SIG-M5 treated with dmso at 0.1 percent for 504 hours (cell line): ENCODE results near the gene ROBO4.
A peak's percentile ranks its signal among the peaks of the same experiment; 100 is the strongest.

Source experiments
- DNase-seq: peaks from one replicate; lab custom pipeline; 2025; ENCODE audit not compliant: unreplicated experiment; lab: John Stamatoyannopoulos, UW

ROBO4 gene

GRCh38 chr11:124890683-124891372 is 6.8 kb downstream of the ROBO4 start:
- no peak for DNase-seq

DNA sequence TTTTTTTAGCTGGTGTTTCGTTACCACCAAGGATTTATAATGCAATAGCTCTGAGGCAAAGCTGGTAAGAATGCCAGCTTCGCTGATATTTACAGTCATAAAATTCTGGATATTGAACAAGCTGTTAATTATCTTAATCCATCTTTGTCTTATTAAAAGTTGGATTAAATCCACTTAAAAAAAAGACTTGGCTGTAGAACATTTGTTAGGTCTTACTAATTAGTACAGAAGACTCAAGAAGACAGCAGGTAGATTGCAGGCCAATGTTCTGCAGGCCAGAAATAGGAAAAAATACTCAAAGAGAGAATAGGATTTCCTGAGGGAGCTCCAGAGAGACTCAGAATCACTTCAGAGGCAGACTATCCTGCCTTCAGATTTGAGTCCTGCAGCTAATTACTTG is 7.5 kb downstream of the ROBO4 start:
- no peak for DNase-seq

DNA sequence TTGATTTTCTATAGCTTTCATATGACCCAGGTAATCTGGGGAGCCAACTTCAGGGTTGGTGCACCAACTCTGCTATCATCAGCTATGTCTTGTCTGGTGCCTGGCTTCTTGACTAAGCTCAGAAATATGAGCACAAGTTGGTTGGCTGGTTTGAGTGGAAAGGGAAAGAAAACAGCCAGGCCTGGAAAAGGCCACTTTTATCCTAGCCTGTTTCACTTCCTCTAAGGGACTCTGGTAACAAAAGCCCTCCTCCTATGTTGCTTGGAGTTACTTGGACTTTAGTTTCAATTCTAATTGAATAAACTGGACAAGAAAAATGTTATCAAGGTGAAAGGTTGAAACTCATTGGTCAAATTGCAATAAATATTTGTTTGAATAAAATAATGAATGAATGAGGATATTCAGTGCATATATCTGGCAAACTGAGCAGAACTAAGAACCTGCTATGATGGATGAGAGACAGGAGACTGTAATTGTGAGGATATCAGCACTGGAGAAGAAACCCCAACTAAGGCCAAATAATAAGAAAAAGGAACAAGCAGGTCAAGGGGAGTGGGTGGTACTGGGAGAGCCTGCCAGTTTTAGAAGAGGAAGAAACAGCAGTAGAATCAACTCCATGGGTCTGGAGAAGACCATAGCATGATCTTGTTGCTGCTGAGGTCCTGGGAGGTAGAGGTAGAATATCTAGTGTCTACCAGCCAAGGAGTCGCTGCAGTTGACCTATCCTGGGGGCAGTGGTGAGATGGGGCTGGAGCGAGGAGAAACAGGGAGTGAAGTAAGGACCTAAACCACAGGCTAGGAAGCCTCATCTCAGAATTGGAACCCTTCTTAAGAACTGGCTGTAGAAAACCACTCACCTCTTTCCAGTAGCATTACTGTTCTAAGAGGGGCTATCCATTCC is 8.2 kb downstream of the ROBO4 start:
- DNase-seq = peak; percentile 5

DNA sequence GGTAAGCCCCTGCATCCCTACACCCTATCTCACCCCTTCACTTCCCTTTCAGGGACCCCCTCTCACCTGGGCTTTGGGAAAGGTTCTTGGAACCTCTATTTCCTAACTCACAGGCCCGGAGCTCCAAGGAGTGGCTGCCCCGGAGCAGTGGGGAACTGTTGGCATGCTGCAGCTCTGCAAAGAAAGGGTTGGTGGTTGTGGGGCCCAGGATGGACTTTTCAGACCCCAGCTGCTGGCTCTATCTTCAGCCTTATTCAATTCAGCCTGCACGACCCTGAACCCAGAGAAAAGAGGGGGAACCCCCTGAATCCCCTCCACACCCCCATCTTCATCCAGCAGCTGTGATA is 10.0 kb downstream of the ROBO4 start:
- no peak for DNase-seq

DNA sequence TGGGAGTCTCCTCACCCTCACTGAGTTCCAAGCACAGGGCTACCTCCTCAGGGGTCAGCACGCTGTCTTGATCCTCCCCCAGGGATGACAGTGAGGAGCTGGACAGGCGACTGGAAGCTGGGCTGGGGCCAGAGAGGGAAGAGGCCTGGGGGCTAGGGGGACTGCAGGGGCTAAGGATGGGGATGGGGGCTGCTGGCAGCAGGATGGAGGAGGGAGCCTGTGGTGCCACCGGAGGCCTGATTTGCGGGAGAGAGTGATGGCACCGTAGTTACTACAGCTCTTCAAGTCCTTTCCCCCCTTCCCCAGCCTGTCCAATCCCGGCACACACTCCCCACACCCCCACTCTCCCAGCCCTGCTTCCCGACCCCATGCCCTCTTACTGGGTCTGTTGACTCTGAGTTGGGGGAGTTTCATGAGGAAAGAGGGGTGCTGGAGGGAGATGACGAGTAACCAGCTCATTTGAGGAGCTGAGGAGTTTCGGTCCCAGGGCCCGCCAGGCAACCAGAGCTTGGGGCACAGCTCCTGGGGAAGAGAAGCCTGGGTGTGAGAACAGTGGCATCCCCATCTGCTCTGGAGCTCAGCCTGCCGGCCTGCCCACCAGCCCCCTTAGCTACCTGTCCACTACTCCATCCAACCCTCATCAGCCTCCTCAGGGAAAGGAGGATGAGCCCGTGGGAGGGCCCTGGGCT is 10.5 kb downstream of the ROBO4 start:
- DNase-seq = no peak

- no peak for DNase-seq
Observed at GRCh38 chr11:124886476-124886875, 11.2 kb downstream of the ROBO4 start.

GRCh38 chr11:124884869-124885479 is 12.7 kb downstream of the ROBO4 start:
- no peak for DNase-seq

GRCh38 chr11:124884340-124884739 is 13.3 kb downstream of the ROBO4 start:
- no peak for DNase-seq

DNA sequence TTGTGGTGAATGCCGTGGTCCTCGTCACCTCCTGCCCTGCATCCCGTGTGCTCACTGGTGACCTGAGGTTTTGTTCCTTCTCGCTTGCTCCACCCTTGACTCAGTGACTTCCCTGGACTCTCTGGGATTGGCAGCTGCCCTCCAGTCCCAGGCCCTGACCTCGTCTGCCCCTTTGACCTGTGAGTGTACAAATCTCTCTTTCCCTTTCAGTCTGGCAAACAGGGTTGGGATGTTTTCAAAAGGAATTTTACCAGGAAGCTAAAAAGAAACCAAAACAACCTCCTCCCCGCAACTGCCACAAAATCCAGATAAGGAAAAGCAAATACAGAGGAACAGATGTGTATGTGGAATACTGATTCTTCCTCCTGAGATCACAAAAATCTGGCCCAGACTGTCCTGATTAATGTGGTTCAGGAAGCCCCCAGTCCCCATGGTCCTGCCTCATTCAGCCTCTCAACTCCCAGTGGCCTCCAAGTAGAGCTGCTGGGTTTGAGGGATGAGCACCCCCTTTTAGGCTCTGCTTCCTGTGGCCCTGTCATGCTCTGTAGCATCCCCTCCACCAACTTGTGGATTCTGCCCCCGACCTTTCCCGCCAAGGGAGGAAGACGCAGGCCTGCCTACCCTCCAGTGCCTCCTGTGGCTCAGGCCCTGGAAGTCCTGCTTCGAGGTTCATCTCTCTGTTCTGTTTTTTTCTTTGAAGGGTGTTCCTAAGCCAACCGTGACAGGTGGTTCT is 15.2 kb downstream of the ROBO4 start:
- no peak for DNase-seq

DNA sequence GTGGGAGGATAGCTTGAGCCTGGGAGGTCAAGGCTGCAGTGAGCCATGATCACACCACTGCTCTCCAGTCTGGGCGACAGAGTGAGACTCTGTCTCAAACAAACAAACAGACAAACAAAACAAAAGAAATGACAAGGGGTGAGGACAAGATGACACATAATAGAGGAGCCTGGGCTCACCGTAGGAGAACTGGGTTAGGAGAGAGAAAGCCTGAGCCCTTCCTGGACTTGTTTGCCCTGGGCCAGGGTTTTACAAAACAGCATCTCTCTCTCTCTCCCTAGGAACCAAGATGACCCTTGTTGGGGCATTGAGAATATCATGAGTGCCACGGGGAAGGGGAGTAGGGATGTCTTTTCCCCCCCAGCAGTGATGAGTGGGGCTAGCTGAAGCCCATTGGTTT is 16.7 kb downstream of the ROBO4 start:
- DNase-seq = no peak

DNA sequence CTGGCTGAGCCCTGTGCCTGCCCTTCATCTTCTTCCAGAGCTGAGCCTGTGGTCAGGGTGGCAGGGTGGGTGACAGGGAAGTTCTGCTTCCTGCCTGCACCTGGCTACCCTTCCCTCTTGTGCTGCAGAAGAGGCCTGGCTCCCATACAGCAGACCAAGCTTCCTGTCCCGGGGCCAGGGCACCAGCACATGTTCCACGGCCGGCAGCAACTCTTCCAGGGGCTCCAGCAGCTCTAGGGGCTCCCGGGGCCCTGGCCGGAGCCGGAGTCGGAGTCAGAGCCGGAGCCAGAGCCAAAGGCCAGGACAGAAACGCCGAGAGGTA is 17.4 kb downstream of the ROBO4 start:
- no peak for DNase-seq

DNA sequence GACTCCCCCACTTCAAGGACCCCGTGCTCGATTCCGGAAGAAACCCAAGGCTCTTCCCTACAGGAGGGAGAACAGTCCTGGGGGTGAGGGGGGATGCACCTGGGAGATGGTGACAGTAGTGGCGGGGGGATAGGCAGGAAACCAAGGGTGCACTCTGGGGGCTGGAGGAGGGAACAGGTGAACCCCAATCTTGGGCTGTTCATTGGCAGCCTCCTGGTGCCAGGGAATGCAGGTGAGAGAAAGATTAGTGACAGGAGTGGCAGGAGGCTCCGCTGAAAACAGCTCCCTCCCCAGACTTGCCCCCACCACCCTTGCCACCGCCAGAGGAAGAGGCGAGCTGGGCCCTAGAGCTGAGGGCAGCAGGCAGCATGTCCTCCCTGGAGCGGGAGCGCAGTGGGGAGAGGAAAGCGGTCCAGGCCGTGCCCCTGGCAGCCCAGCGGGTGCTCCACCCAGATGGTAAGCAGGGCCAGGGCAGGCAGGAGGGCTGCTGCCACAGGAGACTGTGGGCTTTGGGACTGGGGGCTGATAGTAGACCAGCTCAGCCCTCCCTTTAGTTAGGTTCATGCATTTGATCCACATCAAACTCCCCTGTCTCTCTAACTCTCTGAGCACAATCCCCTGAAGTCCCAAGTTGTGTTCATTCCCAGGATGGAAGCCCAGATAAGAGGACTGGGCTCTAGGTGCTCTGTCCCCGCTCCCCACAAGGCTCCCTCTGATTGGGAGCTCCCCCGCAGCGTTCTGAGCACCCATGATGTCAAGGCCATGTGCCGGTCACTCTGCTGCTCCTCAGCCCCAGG is 18.0 kb downstream of the ROBO4 start:
- DNase-seq = no peak

GRCh38 chr11:124878759-124879492 is 18.7 kb downstream of the ROBO4 start:
- DNase-seq = no peak

GRCh38 chr11:124877910-124878758 is 19.5 kb downstream of the ROBO4 start:
- DNase-seq = no peak

DNA sequence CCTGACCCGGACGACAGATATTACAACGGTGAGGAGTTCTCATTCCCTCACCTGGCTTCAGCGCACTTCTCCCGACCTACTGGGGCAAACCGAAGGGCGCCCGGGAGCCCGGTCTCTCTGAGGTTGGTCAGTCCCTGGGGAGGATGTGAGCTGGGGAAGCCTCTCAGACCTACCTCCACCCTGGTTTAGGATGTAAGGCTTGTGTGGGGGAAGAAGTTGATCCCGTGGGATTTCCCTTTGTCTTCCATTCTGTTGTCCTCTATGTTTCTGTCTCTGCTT is 20.1 kb downstream of the ROBO4 start:
- DNase-seq = no peak

DNA sequence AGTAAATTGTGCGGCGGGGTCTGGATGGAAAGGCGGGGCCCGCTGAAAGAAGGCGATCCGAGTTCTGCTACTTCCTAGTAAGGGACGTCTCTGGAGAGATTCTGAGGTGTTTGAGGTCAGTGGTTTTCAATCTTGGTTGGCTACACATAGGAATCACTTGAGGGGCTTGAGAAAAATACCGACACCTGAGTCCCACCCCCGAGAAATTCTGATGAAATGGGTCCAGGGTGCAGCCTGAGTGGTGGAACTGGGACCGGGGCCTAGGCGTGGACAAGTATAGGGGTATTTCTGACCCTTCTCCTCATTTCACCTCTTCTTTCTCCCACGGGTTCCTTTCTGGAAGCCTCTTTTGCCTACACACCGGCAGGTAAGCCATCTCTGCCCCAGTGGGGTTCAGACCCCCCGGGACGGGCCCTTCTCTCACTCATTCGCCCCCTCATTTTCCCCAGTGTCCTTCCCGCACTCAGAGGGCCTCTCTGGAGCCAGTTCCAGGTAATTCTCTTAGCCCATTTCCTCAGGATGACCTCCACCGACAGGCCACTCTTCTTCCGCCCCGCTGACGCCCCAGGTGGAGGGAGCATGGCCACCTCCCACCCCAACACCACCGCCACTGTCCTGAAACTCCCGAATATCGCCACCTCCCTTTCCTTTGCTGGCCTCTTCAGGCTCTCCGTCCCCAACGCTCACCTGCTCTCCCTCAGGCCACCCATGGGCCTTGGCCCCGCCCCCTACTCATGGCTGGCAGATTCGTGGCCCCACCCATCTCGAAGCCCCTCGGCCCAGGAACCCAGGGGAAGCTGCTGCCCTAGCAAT is 20.6 kb downstream of the ROBO4 start:
- DNase-seq = no peak

DNA sequence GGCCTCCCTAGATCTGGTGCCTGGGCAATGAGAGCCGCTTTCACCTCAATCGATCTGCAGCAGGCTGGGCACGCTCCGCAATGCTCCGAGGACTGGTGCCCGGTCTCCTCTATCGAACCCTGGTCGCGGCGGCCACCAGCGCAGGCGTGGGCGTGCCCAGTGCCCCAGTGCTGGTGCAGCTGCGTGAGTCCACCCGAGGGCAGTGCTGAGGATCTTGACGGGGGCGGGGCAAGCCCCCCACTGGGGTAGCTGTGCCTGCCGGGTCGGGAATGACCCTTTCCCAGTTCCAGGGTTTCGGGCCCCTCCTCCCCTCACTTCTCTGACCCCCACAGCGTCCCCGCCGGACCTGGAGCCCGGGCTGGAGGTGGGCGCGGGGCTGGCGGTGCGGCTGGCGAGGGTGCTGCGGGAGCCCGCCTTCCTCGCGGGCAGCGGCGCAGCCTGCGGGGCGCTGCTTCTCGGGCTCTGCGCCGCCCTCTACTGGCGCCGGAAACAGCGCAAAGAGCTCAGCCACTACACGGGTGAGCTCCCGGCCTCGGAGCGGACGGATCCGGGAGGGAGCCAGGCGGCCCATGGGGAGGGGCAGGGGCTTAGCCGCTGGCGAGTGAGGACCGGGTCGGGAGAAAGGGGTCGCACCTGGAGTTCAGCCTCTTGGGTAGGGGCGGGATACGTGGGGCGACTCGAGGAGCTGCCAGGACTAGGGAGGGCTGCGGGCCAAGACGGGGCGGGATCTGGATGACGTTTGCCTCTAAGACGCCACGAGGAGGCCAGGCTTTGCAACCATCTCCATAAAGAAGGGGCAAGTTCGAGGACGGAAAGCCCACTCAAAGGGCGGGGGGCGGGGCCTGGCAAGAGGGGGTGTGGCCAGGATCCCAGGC is 21.5 kb downstream of the ROBO4 start:
- peak; percentile 77 for DNase-seq
